ENCODE data around the gene FREY1. TPM values are rescaled to one million over a fixed set of nuclear protein-coding genes. Genes with fewer than 3 reads are reported as not detected.

FREY1 gene, protein sequence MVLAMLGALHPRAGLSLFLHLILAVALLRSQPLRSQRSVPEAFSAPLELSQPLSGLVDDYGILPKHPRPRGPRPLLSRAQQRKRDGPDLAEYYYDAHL
- 1.2 and 2.2 TPM in 2 replicates for total RNA-seq

DNA sequence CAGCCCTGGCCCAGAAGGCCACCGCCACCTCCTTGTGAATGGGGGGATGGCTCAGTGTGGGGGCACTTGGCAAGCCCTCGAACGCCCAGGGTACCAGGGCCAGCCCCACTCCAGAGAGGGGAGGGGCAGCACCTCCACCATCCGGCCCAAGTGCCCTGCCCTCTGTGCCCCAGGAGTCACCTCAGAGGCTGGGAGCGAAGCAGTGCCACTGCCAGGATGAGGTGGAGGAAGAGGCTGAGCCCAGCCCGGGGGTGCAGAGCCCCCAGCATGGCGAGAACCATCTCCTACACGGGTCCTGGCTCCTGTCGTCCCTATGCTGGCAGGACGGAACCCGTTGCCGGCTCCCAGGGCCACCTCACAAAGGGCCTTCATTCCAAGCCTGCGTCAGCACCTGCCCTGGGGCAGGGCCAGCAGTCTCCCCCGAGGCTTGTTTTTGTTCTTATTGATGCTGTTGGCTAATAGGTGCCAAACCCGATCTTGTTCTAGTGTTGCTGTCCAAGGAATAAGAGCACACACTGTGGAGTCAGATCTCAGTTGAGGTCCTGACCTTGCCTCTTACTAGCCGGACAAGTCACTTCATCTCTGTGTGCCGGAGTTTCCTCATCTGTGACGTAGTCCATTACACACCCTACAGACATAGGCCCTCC lies at the start of gene FREY1:
Gene FREY1 (minus strand): TSS at position 307 of the 647 bp plus-strand sequence. CDS start 26 bp downstream, at position 281.

DNA sequence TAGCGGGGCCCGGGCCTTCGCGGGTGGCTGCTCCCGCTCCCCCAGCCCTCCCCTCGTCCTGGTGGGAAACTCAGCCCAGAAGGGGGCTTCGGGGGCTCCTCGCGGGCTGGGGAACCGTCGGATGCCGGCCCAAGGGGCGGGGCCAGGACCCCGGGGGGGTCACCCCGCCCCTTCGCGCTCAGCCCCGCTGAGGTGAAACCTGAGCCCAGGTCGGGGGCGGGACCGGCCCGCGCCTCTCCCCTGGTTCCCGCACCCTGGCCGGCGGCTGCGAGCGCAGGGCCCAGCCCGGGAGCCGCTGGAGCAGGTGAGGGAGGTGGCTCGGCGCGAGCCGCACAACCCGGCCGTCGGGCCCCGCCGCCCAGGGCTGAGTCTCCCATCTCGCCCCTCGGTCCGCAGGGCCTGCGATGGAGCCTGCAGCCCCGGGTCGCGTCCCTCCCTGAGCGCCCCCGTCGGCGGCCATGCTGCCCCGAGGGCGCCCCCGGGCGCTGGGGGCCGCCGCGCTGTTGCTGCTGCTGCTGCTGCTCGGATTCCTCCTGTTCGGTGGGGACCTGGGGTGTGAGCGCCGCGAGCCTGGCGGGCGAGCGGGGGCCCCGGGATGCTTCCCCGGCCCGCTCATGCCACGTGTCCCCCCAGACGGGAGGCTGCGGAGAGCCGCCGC lies 15.5 kb upstream of the FREY1 start, which contains the start of gene LARGE2:
Gene LARGE2 (plus strand): TSS at position 232 of the 658 bp plus-strand sequence. CDS start 227 bp downstream, at position 459.

DNA sequence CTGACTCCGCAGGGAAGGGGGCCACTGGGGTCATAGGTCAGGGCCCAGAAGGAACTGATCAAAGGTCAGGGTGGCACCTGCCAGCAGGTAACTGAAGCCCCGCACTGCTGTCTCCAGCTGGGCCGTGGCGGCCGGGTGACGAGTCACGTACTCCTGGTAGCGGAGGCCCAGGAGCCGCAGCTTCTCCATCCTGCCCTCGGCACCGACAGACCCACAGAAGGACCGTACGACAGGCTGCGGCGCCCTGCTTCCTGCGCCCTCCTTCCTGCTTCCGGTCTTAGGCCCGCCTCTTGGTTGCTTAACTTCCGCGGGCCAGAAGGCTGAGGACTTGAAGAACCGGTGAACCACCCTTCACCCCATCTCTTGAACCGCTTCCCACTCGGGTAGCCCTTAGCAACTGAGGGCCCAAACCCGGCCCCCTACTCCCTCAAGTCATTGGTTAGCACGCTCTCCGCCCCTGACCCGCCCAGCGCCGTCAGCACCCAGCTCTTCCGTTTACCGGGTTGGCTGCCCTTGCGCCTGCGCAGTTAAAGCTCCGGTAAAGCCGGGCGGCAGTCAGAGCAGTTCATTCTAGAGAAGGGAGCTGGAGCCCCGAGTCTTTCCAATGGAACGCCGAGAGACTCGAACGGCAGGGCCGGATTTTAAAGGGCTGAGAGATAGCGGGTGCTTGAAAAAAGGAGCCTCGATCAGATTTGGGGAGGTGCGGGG lies 10.7 kb upstream of the FREY1 start, which contains the start of gene PEX16:
Gene PEX16 (minus strand): TSS at position 255 of the 708 bp plus-strand sequence. CDS start 66 bp downstream, at position 189.

DNA sequence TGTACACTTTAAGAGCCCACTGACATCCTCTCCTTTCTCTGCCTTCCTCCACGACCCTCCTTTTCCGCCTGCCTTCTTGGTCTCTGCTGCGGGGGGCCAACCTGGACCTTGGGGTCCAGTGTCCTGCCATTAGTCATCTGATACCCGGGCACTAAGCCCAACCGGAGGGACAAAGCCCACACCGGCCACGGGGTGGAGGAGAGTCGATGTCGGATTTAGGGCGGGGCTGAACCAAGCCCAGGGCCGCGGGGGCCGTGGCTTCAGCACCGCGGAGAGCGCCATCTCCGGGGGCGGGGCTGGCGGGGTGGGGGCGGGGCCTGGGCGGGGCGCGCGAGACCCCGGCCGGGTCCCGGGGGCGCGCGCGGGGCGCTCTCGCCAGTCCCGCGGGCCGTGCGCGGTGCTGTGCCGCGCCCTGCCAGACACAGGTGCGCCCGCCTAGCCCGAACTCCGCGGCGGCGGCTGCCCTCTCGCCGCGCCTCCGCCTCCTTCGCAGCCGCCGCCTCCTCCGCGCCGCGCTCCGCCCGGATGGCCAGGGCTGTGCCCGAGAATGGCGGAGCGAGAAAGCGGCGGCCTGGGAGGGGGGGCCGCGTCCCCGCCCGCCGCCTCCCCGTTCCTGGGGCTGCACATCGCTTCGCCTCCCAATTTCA lies 21.7 kb downstream of the FREY1 start, which contains the start of gene MAPK8IP1:
Gene MAPK8IP1 (plus strand): TSS at position 378 of the 647 bp plus-strand sequence. CDS start 170 bp downstream, at position 548.

Other genes with a start within 250 kb of the FREY1 start
- 0.13 and 1.4 TPM in 2 replicates for gene CHST1, start 241.6 kb downstream of the FREY1 start, total RNA-seq
- gene SLC35C1, start 102.1 kb downstream of the FREY1 start, total RNA-seq, result 9.0 and 11.1 TPM in 2 replicates
- gene CRY2, start 59.8 kb downstream of the FREY1 start, total RNA-seq, result 18.3 and 19.9 TPM in 2 replicates
- 8.3 and 9.0 TPM in 2 replicates for gene MAPK8IP1, start 21.6 kb downstream of the FREY1 start, total RNA-seq
- 18.6 and 21.2 TPM in 2 replicates for gene PEX16, start 10.6 kb upstream of the FREY1 start, total RNA-seq
- gene LARGE2, start 15.4 kb upstream of the FREY1 start, total RNA-seq, result not detected in 2 replicates
- gene PHF21A, start 214.2 kb upstream of the FREY1 start, total RNA-seq, result 21.0 and 31.0 TPM in 2 replicates

Measured in articular chondrocyte of knee joint (primary cell).